DMS79 treated with DMSO at 0.1 percent for 48 hours (cell line): ENCODE data around the gene MFAP4.
"Not testable (repeated sequence)": the region's sequence is repeated elsewhere in the genome, so short reads cannot be mapped to it uniquely, and the experiment has no call there.

ENCODE experiments used
- DNase-seq: peaks from one replicate; lab custom pipeline; 2025; lab: John Stamatoyannopoulos, UW

Gene MFAP4

DNA sequence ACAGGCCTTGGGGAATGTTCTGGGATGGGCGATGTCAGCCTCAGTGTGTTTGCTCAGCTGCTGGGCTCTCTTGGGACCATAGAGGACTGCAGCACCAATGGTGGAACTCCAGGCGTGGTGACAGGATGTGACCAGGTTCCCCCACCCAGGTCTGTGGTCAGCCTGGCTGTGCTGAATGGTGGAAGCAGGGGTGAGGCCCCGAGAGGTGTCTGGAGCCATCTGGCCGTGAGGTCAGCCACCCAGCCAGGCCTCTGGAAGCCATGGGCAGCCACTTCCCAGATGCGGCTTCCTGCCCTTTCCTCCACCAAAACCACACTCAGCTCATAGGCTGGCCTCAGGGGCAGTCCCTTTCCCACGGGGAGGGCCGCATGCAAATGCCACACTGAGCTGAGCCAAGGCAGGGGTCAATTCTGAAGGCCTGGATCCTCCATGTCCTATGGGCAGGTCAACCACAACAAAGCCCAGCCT, 16.5 kb downstream of the MFAP4 start:
- no peak for DNase-seq

DNA sequence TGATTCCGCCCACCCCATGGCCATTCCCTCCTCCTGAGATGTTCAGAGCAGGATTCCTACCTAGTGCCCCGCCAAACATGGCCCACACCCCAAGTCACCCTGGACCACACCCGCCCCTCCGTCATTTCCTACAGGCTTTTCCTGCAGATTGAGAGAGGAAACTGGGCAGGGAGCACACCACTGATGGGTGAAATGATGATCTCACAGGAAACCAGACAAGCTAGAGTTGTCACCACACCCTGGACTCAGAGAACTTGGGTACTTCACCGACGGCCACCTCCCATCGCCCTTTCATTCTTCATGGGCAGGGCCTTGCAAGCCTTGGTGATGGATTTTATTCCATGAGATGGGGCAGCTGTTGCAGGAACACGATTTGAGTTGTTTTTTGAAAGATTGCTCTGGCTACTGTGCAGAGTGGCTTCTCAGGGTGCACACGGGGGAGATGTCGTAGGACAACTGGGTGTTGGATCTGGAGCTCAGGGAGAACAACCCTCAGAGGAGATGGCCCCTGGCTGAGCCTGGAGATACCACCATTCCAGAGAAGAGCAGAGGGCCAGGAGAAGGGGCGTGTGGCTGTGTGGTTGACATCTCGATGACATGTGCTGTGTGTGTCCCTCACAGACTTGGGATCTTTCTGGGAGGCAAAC, 17.0 kb downstream of the MFAP4 start:
- DNase-seq: no peak

DNA sequence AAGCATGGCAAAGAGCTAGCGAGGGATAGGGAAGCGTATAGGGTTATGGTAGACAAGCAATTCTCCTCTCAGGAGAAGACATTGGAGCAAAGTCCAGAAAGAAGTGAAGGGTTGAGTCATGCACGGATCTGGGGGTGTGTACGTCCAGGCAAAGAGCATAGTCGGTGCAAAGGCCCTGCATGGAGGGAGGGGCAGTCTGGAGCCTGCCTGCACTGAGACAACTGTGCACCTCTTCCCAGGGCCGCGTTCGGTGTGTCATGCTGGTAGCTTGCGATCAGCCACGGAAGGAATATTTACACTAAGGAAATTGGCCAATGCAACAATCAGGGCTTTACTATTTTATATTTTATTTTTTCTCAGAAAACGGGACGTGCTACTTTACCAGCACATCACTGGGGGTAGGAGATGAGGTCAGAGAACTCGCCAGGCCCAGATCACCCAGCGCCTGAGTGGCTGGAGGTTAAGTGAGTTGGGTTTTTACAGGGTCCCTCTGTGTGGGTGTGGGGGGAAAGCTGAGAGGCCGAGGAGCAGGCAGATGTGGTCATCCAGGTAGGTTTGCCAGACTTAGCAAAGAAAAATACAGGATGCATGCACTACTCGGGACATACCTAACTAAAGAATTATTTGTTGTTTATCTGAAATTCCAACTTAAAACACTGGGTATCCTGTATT, 17.7 kb downstream of the MFAP4 start:
- no peak for DNase-seq

DNA sequence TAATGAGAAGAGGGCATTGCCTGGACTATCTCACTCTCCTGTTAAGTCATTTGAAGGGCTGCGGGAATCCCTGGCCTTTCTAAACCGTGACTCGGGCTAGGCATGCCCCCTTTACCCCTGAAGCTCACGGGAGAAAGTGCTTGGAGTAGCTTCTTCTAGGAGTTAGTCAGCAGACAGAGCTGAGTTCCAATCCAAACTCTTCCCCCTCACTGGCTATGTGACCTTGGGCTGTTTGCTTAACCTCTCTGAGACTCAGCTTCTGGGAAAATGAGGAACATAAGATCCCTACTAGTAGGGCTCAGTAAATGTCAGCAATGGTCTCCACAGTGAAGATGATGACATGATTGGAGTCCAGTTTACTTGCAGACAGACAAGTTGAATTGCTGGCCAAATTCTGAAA, 18.8 kb downstream of the MFAP4 start:
- DNase-seq: no peak

DNA sequence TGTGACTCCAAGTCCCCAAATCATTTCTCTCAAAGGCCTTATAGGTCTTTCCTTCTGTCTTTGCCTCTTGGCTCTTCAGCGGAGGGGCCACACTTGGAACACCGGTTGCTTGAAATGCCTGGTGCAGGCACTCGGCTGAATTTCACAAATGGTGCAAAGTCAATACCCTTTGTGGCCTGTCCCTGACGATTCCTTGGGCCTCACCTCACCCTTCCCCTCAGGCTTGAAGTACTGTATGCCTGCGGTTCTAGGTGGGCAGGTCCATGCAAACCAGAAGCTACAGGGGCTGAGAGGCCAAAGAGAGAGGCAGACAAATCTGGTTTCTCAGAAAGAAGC, 20.4 kb downstream of the MFAP4 start:
- DNase-seq: no peak

DNA sequence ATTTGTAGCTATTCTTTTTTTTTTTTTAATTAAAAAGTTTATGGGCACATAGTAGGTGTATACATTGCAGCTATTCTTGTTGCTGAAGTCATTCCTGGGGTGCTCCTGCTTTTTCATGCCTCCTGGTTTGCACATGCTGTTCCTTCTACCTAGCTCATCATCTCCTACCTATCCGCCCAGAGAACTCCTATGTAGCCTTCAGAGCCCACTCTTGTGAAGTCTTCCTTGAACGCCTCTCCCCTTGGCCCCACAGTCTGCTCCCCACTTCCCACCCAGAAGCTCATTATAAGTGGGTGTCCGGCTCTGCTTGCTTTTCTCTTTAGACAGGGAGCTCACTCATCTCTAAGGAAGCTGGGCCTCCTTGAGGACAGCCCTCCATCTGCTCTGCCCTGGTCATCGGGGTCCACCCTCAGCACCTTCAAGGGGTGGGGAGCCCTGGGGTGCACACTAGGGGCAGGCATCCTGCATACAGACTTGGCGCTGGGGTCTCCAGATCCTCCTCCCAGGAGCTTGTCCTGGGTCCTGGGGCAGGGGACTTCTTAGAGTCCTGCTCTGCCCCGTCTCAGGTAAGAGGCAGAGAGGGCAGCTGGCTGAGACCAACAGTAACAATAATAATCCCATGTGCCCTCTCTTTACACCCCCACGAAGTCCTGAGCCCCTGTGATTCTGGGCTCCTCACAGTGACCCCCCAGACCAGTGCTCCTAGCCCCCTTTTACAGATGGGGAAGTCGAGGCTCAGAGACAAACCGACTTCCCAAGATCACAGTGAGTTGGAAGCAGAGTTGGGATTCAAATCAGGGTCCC, 21.0 kb downstream of the MFAP4 start:
- no peak for DNase-seq

DNA sequence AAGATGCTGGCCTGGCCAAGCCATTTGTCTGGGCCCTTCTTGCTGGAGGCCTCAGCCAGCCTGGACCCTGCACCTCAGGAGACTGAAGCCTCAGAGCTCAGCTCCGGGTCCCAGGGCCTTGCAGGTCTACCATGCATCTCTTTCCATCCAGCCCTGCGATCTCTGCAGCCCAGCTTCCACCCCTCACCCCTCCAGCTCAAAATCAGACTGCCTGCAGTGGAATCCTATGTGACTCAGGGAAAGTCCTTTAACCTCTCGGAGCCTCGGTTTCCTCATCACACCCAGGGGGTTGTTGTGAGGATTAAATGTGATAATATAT, 21.5 kb downstream of the MFAP4 start:
- DNase-seq: no peak

DNA sequence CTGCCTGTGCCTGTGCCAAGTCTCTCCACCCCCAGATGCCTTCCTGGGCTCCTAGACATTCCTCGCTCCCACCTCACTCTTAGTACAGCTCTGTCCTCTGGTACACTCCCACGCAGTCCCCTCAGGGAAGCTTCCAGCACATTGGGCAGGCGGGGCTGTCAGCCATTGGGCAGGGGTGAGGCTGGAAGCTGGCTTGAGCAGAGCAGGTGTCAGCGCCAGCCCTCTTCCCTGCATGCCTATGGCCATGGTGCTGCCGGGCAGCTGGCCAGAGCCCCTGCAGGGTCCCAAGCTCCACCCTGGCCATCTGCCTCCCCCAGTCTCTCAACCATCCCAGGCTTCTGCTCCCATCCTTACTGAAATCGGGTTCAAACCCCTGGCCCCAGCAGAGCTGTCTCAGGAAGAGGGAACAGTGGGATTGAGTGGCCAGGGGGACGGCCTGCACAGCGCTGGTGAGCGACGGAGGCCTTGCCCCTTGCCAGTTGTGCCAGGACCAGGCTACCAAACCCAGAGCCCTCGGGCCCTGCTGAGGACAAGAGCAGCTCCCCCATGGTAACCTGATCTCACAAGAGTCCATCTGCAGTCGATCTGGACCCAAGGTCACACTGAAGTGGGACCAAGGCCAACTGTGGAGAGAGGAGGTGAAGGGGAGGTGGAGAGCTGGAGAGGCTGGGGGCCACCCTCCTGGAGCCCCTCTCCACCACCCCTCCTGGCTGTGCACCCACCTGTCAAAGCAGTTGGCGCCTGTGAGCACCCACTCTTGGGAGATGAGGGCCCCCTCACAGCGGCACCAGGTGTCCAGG, 22.1 kb downstream of the MFAP4 start:
- DNase-seq: no peak

DNA sequence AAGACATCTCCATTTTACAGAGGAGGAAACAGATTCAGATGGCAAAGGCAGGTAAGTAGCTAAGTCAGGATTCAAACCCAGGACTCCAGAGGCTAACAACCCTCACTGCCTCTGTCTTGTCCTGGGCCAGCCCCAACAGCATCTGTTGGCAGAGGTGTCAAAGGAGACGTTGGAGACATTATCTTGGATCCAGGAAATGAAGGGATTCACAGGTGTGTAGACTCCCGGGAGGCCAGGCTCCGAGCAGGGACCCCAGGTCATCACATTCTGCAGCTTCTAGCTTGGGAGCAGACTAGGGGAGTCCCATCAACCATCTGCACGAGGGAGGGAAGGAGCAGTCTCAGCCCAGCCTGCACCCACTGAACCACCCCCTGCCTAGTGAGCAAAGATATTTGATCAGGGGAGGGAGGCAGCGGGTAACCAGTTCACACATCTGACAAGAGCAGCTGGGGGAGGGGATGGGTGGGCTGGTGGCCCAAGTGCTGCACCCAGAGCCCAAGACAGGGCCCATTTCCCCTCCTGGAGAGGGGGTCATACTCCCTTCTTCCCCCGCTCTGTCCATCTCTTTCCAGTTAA, 23.4 kb downstream of the MFAP4 start:
- no peak for DNase-seq

DNA sequence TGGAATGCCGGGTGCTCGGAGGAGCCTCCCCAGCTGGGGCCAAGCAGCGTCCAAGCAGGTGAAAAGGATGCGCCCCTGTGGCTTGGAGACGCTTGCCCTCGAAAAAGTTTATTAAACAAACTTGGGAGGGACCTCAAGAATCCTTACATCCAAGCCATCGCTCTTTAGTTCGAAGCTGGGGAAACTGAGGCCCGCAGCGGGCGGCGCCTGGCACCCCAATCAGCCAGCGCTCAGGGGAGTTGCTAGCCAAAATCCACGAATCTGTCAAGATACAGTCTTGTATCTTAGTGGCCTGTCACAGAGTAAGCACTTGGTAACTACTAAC, 23.9 kb downstream of the MFAP4 start:
- DNase-seq: no peak

DNA sequence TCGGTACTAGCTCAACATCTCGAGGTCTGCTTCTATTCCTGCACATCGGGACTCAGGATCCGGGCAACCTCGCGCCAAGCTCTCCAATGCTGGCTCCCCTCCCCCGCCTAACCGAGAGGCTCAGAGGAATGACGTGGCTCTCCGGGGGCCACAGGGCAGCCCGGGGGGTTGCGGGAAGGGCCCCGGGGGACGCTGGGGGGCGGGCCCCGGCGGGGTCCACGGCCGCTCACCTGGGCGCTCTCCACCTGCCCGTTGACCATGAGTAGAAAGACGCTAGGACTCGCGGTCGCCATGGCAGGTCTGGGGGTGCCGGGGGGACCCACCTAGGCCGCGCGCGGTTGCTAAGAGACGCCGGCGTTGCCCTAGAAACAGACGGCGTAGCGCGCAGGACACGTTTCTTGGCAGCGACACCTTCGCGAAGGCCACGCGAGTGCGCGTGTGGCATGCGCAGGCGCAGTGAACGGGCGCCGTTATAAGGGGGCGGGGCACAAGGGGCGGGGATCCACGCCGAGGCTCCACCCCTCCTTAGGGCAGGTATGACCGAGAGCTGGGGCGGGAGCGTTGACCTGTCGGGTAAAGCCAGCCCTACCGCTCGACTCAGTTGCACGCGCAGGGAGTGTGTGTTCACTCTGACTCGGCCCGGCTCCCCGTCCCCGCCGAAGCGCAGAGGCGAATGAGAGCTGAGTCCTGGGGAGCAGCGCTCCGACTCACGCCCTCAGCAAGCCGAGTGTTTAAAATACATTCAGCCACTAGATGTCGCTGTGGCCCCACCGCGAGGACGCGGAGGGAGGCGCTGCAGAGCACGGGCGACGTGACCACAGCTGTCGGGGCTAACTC, 24.5 kb downstream of the MFAP4 start, which contains the start of gene B9D1:
TSS of gene B9D1 (minus strand) at position 447 of the 837 bp plus-strand sequence. CDS start at position 293, 154 bp downstream.
- peak; percentile 66 for DNase-seq

DNA sequence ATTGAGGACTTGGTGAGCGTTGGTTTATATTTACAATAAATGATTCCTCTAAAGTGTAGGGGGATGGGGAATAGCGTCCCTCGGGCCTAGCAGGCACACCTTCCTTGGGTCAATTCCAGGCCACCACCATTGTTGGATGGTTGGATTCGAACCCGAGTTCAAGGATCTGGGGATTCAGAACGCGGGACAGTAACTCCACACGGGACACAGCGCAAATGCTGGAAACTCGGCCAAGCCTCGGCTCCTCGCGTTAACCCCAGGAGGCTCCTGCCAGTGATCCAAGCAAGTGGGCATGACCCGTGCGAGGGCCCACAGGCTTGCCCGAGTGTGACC, 25.1 kb downstream of the MFAP4 start:
- no peak for DNase-seq

DNA sequence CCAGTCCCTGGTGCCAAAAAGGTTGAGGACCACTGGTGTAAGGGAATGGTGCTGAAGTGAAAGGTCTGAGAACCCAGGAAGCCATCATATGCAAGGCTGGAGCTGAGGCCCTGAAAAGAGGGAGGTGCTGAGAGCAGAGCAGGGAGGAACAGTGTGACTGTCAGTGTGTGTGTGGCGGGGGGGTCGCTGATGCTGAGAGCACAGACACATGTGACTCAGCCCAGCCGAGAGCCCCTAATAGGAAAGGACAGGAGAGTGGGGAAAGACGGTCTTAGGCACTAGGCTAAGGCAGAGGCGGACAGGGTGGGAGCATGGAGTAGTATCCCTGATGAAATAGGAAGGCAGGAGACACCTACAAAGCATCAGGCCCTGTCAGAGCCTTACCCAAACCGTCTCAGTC, 25.7 kb downstream of the MFAP4 start:
- DNase-seq: no peak

DNA sequence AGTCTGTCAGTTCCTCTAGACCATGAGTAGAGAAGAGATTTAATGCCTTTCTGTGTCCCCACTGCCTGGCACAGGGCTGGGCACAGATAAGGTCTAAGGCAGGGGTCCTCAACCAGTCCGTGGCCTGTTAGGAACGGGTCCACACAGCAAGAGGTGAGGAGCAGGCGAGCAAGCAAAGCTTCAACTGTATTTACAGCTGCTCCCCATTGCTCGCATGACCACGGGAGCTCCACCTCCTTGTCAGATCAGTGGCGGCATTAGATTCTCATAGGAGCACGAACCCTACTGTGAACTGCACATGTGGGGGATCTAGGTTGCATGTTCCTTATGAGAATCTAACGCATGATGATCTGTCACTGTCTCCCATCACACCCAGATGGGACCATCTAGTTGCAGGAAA, 26.2 kb downstream of the MFAP4 start:
- no peak for DNase-seq

DNA sequence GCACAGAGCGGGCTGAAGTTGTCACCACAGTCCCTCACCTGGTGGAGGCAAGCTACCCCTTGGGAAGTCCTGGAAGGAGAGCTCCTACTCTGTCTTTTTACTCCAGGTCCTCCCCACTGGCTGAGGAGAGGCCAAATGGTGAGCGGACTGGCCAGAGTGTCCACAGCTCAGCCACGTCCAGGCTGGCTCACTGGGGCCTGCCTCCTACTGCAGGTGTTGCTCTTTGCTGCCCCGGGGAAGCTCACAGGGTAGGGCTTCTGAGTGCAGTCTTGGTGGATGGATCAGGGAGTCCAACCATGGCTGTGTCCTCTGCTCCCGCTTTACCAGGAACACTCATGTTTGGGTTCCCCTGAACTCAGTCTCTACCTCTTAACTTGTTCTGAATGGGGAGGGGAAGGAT, 27.1 kb downstream of the MFAP4 start:
- DNase-seq: no peak

DNA sequence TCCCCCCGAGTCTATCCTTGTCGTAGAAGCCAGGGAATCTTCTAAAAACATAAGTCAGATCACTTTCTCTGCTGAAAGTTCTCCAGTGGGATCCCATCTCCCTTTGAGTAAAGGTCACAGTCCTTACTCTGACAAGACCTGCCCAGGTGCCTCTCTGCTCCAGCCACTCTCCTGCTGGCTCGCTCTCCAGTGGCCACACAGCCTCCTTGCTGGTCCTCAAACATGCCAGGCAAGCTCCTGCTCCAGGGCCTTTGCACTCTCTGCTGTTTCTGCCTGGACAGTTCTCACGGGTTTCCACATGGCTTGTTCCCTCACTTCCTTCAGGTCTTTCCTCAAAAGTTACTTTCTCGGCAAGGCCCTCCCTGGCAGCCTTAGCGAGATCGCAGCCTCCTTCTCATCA, 27.8 kb downstream of the MFAP4 start:
- DNase-seq: no peak

DNA sequence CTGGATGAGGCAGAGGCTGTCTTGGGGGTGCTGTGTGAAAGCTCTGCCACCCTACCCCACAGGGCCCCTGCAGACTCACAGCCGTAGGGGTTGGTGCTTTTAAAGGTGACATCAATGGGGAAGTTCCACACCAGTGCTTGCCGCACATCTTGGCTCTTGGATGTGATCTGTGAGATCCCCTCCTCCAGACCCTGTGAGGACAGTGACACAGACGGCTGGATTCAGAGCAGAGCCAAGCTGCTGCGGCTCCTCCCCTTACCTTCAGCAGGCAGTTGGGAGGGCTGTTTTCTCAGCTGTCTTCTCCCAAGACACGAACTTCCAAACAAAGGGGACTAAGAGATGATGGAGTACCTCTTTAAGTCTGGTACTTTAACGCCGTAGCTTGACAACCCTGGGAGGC, 29.2 kb downstream of the MFAP4 start:
- DNase-seq: no peak

DNA sequence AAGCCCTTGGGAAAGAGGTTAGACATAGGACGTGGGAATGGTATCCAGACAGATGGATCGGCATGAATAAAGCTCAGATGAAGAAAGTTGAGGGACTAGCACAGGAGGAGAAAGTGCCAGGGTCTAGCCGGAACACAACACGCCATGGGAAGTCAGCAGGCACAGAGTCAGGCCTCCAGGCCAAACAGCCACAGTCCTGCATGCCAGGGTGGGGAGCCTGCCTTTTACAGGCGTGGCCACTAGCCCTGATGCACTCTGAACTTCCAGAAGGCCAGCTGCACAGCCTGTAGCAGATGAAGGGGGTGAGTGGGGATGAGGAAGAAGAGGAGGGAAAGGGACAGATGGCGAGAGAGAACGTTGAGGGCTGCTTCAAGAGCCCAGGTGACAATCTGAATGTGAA, 29.6 kb downstream of the MFAP4 start:
- DNase-seq: no peak

DNA sequence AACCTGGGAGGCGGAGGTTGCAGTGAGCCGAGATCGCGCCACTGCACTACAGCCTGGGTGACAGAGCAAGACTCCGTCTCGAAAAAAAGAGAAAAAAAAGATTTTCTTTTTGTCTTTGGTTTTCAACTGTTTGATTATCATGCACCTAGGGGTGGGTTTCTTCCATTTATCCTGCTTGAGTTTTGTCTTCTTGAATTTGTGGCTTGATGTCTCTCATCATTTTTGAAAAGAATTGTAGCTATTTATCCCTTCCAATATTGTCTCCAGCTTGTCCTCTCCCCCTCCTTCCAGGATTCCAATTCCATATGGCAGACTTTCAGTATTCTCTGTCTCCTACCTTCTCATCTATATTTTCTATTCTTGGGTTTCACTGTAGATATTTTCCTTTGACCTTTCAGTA, 32.2 kb downstream of the MFAP4 start:
- no peak for DNase-seq

DNA sequence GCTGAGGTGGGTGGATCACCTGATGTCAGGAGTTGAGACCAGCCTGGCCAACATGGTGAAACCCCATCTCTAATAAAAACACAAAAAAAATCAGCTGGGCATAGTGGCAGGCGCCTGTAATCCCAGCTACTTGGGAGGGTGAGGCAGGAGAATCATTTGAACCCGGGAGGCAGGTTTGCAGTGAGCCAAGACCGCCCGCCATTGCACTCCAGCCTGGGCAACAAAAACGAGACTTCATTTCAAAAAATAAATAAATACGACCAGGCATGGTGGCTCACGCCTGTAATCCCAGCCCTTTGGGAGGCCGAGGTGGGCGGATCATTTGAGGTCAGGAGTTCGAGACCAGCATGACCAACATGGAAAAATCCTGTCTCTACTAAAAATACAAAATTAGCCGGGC, 33.6 kb downstream of the MFAP4 start:
- DNase-seq: not testable (repeated sequence)

DNA sequence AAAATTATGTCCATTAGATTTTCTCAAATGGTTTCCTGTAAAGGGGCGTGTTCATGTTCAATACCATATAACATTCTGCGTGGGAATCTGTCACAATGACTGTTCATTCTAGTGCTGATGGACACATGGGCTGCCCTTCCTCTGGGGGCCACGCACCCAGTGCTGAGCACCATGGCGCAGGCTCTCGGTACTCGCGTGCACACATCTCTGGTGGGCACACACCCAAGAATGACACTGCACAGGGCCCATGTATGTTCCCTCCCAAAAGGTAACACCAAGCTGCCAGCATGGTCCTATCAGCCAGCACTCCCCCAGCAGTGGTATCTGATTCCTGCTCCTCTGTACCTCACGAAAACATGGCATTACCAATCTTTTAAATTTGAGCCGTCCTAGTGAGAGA, 38.2 kb downstream of the MFAP4 start:
- no peak for DNase-seq
